IMR-90 (cell line): ENCODE results near the gene MPG.

Experiments
- FOS ChIP-seq: fragments of 150-350 bp; IDR thresholded peaks from 2 replicates; pipeline ENCODE4 v1.6.1; 2016; ENCODE audit warnings: low read depth, low read length
- MAFK ChIP-seq: IDR thresholded peaks from 2 replicates; pipeline ENCODE4 v1.6.1; 2012; ENCODE audit warnings: low read depth, low read length, improper control_type of control experiment
- POLR2A ChIP-seq: IDR thresholded peaks from 2 replicates; pipeline ENCODE4 v1.6.1; 2012; ENCODE audit warnings: mild to moderate bottlenecking, low read depth, low read length
- RAD21 ChIP-seq: IDR thresholded peaks from 2 replicates; pipeline ENCODE4 v1.6.1; 2012; ENCODE audit warnings: low read length, improper control_type of control experiment
- RCOR1 ChIP-seq: IDR thresholded peaks from 2 replicates; pipeline ENCODE4 v1.6.1; 2012; ENCODE audit warnings: mild to moderate bottlenecking, low read length, improper control_type of control experiment; ENCODE audit not compliant: insufficient replicate concordance
- RFX5 ChIP-seq: IDR thresholded peaks from 2 replicates; pipeline ENCODE4 v1.8.0; 2012; ENCODE audit warnings: low read depth, mild to moderate bottlenecking, low read length, moderate library complexity
- TF ChIP-seq, protein P1 (sequence below): fragments of 150-350 bp; IDR thresholded peaks from 2 replicates; pipeline ENCODE4 v1.6.1; 2017; ENCODE audit warnings: mild to moderate bottlenecking, antibody characterized with exemption, low read length, low read depth
- TF ChIP-seq, protein P2 (sequence below): conservative IDR thresholded peaks from 2 replicates; pipeline ENCODE4 v1.5.1; 2012; ENCODE audit warnings: mild to moderate bottlenecking, low read depth, low read length, improper control_type of control experiment

DNA sequence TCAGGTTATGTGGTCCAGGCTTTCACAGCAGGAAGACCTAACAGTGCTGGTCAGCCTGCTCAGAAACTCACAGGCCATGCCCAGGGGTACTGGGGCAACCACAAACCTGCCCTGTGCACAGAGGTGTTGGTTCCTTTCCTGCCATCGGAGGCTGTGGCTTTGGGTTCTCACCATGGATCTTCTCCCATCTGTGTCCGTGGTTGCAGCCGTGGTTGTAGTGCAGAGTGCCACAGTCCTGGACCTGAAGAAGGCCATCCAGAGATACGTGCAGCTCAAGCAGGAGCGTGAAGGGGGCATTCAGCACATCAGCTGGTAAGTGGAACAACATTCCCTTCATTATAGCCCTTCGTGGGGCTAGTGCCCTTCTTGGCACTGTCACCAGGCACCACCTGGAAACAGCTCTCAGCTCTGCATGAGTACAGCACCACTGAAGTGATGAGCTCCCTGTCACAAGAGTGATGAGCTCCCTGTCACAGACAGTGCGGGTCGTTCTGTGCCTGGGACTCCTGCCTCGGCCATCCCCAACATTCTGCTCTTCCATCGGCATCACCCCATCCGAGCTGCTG, 22.4 kb upstream of the MPG start:
- TF ChIP-seq POLR2A (no peak), RAD21 (no peak), RCOR1 (no peak), MAFK (no peak), RFX5 (no peak), FOS (no peak)
- TF ChIP-seq, protein P1, sequence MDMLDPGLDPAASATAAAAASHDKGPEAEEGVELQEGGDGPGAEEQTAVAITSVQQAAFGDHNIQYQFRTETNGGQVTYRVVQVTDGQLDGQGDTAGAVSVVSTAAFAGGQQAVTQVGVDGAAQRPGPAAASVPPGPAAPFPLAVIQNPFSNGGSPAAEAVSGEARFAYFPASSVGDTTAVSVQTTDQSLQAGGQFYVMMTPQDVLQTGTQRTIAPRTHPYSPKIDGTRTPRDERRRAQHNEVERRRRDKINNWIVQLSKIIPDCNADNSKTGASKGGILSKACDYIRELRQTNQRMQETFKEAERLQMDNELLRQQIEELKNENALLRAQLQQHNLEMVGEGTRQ, result no peak
- TF ChIP-seq, protein P2, sequence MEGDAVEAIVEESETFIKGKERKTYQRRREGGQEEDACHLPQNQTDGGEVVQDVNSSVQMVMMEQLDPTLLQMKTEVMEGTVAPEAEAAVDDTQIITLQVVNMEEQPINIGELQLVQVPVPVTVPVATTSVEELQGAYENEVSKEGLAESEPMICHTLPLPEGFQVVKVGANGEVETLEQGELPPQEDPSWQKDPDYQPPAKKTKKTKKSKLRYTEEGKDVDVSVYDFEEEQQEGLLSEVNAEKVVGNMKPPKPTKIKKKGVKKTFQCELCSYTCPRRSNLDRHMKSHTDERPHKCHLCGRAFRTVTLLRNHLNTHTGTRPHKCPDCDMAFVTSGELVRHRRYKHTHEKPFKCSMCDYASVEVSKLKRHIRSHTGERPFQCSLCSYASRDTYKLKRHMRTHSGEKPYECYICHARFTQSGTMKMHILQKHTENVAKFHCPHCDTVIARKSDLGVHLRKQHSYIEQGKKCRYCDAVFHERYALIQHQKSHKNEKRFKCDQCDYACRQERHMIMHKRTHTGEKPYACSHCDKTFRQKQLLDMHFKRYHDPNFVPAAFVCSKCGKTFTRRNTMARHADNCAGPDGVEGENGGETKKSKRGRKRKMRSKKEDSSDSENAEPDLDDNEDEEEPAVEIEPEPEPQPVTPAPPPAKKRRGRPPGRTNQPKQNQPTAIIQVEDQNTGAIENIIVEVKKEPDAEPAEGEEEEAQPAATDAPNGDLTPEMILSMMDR, result no peak
